Spinal cord (tissue), 10 donors: Measurements from ENCODE around the gene CELF5. TPM values are rescaled to one million over a fixed set of nuclear protein-coding genes. Genes with fewer than 3 reads are reported as not detected.
"Not testable (repeated sequence)": the region's sequence is repeated elsewhere in the genome, so short reads cannot be mapped to it uniquely, and the experiment has no call there.

Source experiments
- DNase-seq, 6 donors: peaks; one replicate each; pipeline versions ENCODE4 v3.0.0 to v3.0.0-alpha.2; 2013 to 2015; ENCODE audit warnings: low spot score in 6 of 6, low read depth in 4 of 6
- H3K27ac ChIP-seq: one replicate; pipeline ENCODE4 v1.5.1; 2013; ENCODE audit warnings: low read depth, low read length, control low read depth
- H3K27me3 ChIP-seq: one replicate; pipeline ENCODE4 v1.6.1; 2013; ENCODE audit warnings: low read length; ENCODE audit not compliant: control insufficient read depth, insufficient read depth
- H3K36me3 ChIP-seq: one replicate; pipeline ENCODE4 v1.6.1; 2013; ENCODE audit warnings: low read length; ENCODE audit not compliant: control insufficient read depth, insufficient read depth
- H3K4me1 ChIP-seq: one replicate; pipeline ENCODE4 v1.6.1; 2013; ENCODE audit warnings: low read length; ENCODE audit not compliant: control insufficient read depth, insufficient read depth
- H3K4me3 ChIP-seq: one replicate; pipeline ENCODE4 v1.5.1; 2013; ENCODE audit warnings: low read depth, low read length, control low read depth
- H3K9me3 ChIP-seq: one replicate; pipeline ENCODE4 v1.6.1; 2013; ENCODE audit warnings: low read length; ENCODE audit not compliant: control insufficient read depth, insufficient read depth
- WGBS: methylation state at CpG from one replicate; pipeline ENCODE4 v1.1.5; 2013; ENCODE audit warnings: missing lambda C conversion rate; ENCODE audit not compliant: insufficient coverage; 5-methylcytosine and 5-hydroxymethylcytosine counted together
- polyA plus RNA-seq, 2 donors: library from polyadenylated mRNA; unstranded; fragments of 120-200 nt; gene quantifications; one replicate each; pipeline ENCODE4 v1.2.1, GENCODE V29; 2013; ENCODE audit not compliant: insufficient read length in 2 of 2
- total RNA-seq, 2 donors: library from RNA; depleted of rRNA in 1 of 2; stranded (reverse); fragments of 120-200 nt in 1 of 2; fragments of >200 nt in 1 of 2; gene quantifications; one replicate each; pipeline versions ENCODE4 v1.2.3 to v1.2.4, GENCODE V29; 2013 to 2014
- donor health status: healthy.

Gene CELF5
- total and polyA plus RNA-seq, 4 donors, result 12.7 to 85.8 (median 50.4) TPM

- Histone ChIP-seq H3K4me1 (no peaks in the 10 kb centered on the region), H3K27me3 (no peaks in the 10 kb centered on the region), H3K36me3 (peaks cover 32% of the 10 kb centered on the region)
Measured at GRCh38 chr19:3295581-3295980, 71.1 kb downstream of the CELF5 start.

GRCh38 chr19:3296034-3296433, 71.6 kb downstream of the CELF5 start:
- no peak for DNase-seq
- H3K4me1 ChIP-seq, result no peaks in the 10 kb centered on the region
- no peaks in the 10 kb centered on the region for H3K9me3 ChIP-seq
- H3K27ac ChIP-seq, result no peak overlapping the region
- H3K36me3 ChIP-seq, result peaks cover 31% of the 10 kb centered on the region
- no peak overlapping the region for H3K4me3 ChIP-seq
- no peaks in the 10 kb centered on the region for H3K27me3 ChIP-seq
- no CpG with 5 or more reads among the region's 9 CpGs for WGBS

More at GRCh38 chr19:3295581-3295980, 71.1 kb downstream of the CELF5 start:
- no peak for DNase-seq
- Histone ChIP-seq H3K27ac (no peak overlapping the region), H3K9me3 (no peaks in the 10 kb centered on the region), H3K4me3 (no peak overlapping the region)
- WGBS, result 75% methylated on average over 8 of the region's 14 CpGs

DNA sequence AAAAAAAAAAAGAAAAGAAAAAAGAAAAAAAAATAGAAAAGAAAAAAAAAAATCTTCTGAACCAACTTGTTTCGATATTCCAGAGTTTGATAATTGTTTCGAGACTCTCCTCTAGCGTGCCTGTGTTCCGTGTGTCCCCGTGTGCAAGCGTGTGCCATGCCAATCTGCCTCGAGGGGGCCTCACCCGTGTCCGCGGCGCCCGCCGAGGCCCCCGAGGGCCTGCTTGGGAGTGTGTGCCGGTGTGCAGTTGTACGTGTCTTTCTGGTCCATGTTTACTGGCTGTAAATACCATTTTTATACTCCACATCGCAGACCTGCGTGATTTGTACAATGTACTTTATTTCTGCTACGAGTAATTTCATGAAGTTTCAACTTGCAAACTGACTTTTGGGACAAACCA, 72.0 kb downstream of the CELF5 start:
- Histone ChIP-seq H3K36me3 (peaks cover 27% of the 10 kb centered on the region), H3K27ac (no peak overlapping the region), H3K27me3 (no peaks in the 10 kb centered on the region), H3K4me1 (no peaks in the 10 kb centered on the region), H3K4me3 (no peak overlapping the region), H3K9me3 (no peaks in the 10 kb centered on the region)
- WGBS, result 93% methylated on average over 10 of the region's 19 CpGs
- no peak for DNase-seq

DNA sequence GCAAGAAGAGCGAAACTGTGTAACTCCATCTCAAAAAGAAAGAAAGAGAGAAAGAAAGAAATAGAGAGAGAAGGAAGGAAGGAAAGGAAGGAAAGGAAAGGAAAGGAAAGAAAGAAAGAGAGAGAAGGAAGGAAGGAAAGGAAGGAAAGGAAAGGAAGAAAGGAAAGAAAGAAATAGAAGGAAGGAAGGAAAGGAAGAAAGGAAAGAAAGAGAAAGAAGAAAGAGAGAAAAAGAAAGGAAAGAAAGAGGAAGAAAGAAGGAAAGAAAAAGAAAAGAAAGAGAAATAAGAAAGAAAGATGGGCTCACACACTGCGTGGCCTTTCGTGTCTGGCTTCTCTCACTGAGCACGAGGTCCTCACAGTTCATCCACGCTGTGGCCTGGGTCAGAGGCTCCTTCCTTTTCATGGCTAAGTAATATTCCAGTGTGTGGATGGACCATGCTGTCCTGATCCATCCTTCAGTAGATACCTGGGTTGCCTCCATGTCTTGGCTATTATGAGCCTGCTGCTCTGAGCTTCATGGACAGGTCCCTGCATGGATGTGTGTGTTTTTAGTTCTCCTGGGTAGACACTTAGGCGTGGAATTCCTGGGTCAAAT, 74.5 kb downstream of the CELF5 start:
- Histone ChIP-seq H3K4me3 (no peak overlapping the region), H3K27me3 (no peaks in the 10 kb centered on the region), H3K9me3 (peaks cover 5% of the 10 kb centered on the region), H3K27ac (no peak overlapping the region), H3K36me3 (peaks cover 11% of the 10 kb centered on the region), H3K4me1 (no peaks in the 10 kb centered on the region)
- no peak for DNase-seq
- WGBS, result 75% methylated on average over 4 of the region's 6 CpGs

- 80% methylated on average over 5 of the region's 8 CpGs for WGBS
- H3K4me1 ChIP-seq, H3K9me3 ChIP-seq, H3K27me3 ChIP-seq, H3K36me3 ChIP-seq, H3K4me3 ChIP-seq, H3K27ac ChIP-seq, DNase-seq: not testable (repeated sequence)
Measured at GRCh38 chr19:3300566-3300965, 76.1 kb downstream of the CELF5 start.

DNA sequence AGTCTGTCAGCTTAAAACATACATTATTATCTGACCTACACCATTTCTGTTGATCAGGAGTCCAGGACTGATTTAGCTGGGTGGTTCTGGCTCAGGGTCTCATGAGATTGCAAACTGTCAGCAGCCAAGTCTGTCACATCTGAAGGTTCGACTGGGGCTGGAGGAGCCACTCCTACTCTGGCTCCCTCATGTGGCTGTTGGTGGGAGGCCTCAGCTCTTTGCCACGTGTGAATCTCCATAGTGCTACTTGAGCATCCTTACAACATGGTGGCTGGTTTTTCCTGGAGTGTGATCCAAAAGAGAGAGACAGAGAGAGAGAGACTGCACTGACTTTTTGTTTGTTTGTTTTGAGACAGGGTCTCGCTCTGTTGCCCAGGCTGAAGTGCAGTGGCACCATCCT, 78.3 kb downstream of the CELF5 start:
- 78% methylated on average over 3 of the region's 3 CpGs for WGBS
- H3K36me3 ChIP-seq, result no peaks in the 10 kb centered on the region

DNA sequence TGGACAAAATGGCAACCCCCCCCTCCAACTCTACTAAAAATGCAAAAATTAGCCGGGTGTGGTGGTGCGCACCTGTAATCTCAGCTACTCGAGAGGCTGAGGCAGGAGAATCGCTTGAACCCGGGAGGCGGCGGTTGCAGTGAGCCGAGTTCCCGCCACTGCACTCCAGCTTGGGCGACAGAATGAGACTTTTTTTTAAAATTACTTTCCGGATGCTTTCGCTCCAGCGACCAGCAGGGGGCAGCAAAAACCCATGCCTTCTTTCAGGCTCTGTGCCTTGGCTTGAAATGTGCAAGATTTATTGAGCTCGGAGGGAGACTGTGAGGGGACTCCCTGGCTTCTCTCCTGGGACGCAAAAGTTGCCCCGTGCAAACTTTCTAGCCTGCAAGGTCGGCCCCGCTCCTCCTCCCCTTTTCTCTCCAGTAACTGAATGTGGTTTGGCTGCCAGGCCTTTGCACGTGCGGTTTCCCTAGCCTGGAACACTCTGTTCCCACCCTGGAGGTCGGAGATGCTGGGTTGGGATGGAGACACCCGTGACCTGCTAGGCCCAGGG, 80.5 kb downstream of the CELF5 start:
- H3K9me3 ChIP-seq, result peaks cover 5% of the 10 kb centered on the region
- no peak overlapping the region for H3K27ac ChIP-seq
- WGBS, result 13% methylated on average over 19 of the region's 22 CpGs
- no peaks in the 10 kb centered on the region for H3K36me3 ChIP-seq
- H3K4me1 ChIP-seq, result peaks cover 9% of the 10 kb centered on the region
- DNase-seq, result peak; percentile 29 to 92 (median 70)
- peaks cover 18% of the 10 kb centered on the region for H3K27me3 ChIP-seq
- no peak overlapping the region for H3K4me3 ChIP-seq

More for the DNA sequence above, 78.3 kb downstream of the CELF5 start:
- Histone ChIP-seq H3K27me3 (peaks cover 4% of the 10 kb centered on the region), H3K4me1 (peaks cover 9% of the 10 kb centered on the region), H3K9me3 (peaks cover 5% of the 10 kb centered on the region), H3K4me3 (no peak overlapping the region), H3K27ac (no peak overlapping the region)
- DNase-seq, result no peak

- peaks cover 5% of the 10 kb centered on the region for H3K4me1 ChIP-seq
- H3K4me3 ChIP-seq, result no peak overlapping the region
- no peaks in the 10 kb centered on the region for H3K36me3 ChIP-seq
- peaks cover 32% of the 10 kb centered on the region for H3K27me3 ChIP-seq
- DNase-seq, result no peak
- no peaks in the 10 kb centered on the region for H3K9me3 ChIP-seq
- H3K27ac ChIP-seq, result no peak overlapping the region
- 47% methylated on average over 1 of the region's 1 CpG for WGBS
Measured at GRCh38 chr19:3309724-3310123, 85.3 kb downstream of the CELF5 start.

- Histone ChIP-seq H3K36me3 (no peaks in the 10 kb centered on the region), H3K9me3 (no peaks in the 10 kb centered on the region), H3K4me3 (no peak overlapping the region), H3K27ac (no peak overlapping the region), H3K4me1 (peaks cover under 1% of the 10 kb centered on the region), H3K27me3 (peaks cover 32% of the 10 kb centered on the region)
- WGBS, result 63% methylated on average over 1 of the region's 1 CpG
- DNase-seq, result no peak
Measured at GRCh38 chr19:3310280-3310679, 85.8 kb downstream of the CELF5 start.

- no peaks in the 10 kb centered on the region for H3K36me3 ChIP-seq
- H3K27me3 ChIP-seq, result peaks cover 32% of the 10 kb centered on the region
- H3K4me1 ChIP-seq, result no peaks in the 10 kb centered on the region
- H3K9me3 ChIP-seq, result no peaks in the 10 kb centered on the region
- DNase-seq, result no peak
- H3K27ac ChIP-seq, result no peak overlapping the region
- H3K4me3 ChIP-seq, result no peak overlapping the region
Measured at GRCh38 chr19:3310711-3311110, 86.2 kb downstream of the CELF5 start.
